HG03196 (cell line): ENCODE measurements around the gene FAM181A.

Experiments used
- ATAC-seq: cut with Tn5 transposase; IDR thresholded peaks from one replicate; pipeline ENCODE4 v1.9.1; 2021; ENCODE audit not compliant: unreplicated experiment

Gene FAM181A

DNA sequence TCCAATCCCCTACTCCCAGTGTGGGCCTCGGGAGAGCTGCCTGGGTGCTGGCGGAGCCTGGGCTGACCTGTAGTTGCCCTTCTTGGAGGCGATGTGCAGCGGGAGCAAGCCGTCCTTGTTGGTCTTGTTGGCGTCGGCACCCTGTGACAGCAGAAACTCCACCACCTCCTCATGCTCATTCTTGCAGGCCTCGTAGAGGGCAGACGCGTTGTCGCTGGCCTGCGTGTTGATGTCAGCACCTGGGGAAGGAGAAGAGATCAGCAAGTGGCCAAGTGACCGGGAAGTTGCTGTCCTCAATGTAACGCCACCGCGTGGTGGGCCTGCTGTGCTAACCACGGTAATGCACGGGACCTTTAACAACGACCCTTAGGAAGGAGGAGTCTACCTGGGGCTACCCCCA is 20.1 kb downstream of the FAM181A start:
- ATAC-seq, result no peak

DNA sequence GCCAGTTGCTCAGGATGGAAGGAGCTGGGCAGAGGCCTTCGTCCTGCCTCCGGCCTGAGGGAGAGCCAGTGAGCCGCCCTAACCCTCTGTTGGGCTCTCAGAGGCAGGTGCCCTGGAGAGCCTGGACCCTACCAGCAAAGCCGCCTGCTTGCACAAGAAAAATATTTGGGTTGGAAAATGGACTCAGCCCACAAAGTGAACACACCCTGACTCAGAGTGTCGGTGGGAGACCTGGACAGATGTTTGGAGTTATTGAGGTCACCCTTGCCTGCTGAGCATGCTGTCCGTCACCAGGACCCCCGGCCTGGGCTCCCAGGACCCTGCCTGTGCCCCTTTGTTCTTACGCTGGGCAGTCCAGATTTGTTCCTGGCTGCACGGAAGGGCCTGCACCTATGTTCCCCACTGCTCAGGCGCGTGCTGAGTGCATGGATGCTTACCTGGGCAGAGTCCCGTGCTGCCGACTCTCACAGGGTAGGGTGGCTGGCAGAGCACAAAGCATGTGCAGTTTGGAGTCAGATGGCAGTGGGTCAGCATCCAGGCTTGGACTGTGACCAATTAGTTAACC is 22.4 kb downstream of the FAM181A start:
- ATAC-seq, result no peak

DNA sequence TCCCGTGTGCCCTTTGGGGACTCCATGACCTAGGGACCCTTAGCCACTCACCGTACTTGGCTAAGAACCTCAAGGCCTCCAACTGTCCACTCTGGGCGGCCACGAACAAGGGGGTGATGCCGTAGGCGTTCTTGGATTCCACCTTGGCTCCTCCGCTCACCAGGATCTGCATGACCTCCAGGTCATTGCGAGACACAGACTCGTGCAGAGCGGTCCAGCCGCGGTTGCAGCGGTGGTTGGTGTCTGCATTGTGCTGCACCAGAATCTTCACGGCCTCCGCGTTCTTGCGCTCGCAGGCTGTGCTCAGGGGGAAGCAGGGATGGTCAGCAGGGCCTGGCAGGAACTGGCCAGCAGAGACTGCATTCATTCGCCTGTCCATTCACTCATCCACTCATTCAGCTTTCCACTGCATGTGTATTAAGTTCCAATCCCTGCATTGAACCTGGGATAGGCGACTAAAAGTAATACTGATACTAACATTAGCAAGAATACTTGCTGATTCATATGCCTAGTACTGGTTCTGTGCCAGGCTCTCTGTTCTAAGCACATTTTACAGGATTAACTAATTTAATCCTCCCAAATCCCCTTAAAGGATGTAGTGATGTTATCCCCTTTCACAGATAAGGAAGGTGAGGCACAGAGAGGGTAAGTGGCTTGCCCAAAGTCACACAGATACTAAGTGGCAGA is 23.9 kb downstream of the FAM181A start:
- no peak for ATAC-seq

DNA sequence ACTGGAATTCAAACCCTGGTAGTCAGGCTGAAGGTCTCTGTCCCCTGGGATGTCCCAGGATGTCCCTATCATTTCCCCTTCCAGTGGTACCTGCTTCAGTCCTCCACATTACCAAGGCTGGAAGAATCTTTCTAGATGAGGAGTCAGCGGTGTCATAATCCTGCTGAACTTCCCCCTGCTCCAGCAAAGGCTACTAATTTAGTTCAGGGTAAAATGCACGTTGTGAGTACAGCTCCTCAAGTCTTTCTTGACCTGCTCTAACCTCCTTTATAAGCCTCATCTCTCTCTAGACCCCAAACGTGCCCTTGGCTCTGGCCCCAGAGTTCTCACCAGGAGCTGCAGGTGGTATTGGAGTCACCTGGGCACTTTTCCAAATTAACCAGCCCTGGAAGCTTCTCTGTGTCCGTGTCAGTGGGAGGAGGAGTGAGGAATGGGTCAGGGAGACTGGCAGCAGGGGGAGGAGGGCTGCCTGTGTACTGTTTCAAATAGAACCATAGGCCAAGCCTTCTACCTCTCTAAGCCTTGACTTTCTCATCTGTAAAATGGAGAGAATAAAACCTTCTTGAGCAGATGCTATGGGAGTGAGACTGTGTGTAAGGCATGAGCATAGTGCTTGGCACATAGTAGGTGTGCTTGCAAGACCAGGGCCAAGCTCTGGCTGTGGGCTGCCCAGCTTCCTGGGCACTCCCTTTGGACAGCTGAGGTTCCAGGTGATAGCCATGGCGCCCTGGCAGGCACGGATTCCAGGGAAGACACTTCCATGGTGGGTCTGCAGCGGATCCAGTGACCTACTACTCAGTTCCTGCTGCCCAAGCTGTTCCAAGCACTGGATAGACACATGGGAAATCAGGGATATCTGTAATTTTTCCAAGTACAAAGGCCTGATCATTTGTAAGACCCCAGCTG is 24.7 kb downstream of the FAM181A start:
- no peak for ATAC-seq

DNA sequence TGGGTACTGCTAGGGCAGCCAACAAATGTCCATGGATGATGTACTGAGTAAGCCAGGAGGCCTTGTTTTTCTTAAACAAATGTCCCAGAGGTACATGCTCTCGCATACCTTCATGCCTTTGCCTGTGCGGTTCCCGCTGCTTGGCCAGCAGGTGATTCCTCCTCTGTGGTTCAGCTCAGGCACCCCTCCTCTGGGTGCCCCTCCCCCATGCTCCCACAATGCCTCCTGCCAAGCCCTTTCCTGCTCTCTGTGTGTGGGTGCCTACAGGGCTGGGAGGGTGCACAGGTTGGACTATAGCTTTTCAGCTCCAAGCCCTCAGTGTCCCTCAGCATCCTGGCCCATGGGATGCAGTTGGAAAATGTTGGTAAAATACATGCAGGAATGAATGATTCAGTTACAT is 25.7 kb downstream of the FAM181A start:
- ATAC-seq, result no peak

DNA sequence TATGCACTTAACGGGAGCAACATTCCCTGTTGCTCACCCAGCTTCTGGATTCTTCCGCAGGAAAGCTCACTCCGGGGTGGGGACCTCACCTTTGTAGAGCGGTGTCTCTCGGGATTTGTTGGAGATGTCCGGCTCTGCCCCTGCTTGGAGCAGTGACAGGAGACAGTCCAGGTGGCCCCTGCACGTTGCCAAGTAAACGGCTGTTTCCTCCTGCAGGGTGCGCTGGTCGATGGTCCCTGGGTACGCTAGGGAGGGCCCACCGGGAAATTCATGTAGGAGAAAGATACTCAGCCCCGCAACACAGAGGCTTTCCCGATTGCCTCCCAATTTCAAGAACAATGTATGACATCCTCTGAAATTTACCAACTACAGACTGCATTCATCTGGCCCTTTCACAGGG is 26.1 kb downstream of the FAM181A start:
- ATAC-seq, result no peak

DNA sequence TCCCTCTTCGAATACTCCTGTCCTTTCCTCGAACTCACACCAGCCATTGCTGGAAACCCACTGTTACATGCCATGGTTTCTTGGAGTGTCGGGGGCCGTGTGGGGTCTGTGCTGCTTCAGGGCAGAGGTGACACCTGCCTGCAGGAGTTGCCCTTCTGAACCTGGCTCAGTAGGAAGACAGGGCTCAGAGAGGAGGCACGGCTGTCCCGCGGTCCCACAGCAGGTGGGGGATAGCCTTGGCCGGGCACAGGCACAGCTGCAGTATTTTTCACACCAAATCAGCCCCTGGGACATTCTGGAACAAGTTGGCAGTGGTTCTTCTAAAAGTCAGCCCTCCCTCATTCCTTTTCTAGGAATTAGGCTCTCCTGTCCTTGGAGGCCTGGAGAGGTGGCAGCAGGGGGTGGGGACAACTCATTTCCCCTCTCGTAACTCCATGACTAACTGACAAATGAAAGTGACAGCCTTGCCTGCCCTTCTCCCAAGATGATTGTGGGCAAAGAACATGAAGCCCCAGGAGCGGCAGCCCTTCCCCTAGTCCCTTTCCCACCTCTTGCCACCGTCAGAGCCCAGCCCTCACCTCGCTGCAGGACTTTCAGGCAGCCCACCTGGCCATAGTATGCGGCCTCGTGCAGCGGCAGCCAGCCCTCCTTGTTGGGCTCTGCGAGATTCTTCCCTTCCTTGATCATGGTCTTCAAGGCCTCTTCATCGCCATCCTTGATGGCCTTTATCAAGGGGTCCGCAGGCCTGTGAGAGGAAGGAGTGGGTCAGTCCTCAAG is 26.8 kb downstream of the FAM181A start:
- ATAC-seq, result no peak

DNA sequence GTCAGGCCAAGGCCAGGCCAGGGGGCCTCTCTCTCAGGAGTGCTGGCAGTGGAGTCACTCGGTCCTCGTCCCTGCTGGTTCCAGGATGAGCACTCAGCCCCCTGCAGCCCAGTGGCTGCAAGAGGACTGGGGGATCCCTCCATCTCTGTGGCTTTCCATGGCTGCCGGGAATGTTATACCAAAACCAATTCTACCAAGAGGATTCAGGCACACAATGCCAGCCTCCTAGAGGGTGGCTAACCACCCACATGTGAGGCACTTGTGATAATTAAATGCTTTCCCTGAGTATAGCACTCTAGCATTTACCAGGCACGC is 27.3 kb downstream of the FAM181A start:
- ATAC-seq, result no peak

DNA sequence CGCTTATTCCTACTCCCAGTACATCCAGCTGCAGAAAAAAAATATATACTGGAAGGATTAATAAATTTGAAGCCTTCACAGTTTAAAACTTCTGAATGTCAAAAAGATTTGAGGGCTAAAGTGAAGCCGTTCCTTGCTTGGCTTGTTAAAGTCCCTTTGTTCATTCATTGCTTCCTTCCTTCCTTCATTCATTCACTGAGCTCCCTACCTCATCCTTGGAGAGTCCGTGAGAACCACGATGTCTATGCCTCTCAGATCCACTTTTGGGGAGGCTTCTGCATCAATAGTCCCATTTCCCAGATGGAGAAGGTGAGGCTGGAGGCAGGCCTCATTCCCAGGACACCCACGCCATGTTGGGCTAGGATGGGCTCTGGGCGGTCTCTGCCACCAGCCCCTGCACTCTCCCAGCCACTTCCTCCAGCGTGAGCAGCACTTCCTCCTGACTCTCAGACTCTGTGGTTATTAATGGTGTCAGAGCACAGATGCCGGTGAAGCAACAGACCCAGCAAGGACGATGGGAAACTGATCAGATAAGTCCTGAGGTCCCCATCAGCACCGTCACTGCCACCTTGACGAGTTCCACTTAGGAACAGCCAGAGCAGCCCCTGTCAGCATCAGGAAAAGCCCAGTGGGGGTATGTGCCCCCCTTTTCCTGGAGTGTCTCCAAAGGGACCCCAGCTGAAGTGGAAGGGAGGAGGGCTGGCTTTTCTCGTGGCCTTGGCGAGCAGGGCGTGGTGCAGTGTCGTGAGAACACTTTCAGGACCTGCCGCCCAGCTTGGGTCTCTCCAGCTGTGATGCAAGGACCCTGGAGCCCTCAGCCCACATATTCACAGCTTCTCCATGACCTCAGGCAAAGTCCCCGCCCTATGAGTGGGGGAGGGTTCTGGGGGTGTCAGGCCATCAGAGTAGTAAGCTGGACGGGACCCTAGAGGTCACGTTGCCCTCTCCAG is 28.0 kb downstream of the FAM181A start:
- ATAC-seq, result no peak

DNA sequence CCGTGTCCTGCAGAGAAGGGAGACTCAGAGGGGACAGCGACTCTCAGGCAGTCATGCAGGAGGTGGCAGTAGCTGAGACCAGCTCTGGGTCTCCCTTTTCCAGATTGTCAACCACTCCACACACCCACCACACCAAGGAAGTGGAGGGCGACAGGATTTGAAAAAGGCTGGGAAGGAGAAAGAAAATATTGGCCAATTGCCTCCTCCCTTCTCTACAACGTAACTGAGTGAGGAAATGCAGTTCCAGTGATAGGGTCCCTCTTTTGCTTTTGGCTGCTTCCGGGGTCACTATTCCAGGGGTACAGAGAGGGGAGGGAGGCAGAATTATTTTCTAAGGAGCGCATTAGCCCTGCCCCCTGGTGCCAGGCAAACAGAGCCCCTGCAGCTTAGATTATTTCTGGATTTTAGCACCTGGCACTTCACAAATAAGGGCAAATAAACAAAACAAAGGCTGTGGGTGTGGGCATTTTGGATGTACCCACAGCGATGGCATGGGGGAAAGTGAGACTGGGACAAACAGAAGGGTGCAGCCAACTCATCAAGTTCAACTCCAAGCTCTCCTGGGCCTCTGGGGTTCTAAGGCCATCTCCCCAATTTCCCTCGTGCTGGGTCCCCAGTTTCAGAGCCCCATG is 28.8 kb downstream of the FAM181A start:
- no peak for ATAC-seq

DNA sequence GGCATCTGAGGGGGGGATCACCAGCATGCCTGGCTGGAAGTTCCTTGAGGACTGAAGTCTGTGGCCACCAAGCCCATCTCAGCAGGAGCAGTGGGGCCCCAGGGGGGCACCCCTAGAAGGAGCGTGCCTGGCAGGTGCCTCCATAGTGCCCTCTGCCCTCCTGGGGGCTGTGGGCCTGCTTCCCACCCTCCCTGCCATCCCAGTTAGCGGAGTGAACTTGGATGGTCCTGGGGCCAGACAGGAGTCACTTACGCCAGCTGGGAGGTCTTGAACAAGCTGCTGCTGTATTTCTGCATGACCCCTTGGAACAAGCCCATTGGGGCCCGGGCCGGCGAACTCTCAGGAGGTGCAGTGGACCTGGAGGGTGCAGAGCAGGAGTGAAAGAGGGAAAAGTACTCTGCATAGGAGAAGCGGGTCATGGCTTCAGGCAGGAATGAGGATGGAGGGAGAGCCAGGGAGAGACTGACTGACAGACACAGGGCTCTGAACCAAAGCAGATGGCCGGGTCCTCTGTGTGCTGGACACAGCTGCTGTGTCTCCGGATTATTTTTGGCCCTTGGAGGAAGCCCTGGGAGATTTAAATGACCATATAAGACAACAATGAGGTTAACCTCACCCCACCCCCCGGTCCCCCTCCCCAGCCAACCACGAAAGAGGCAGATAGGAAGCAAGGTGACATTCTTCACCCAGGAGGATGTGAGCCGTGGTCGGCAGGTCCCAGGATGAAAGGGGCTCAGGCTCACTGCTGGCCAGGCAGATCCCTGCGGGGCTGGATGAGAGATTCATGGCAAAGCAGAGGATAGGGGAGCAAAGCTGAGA is 29.6 kb downstream of the FAM181A start:
- ATAC-seq, result no peak

DNA sequence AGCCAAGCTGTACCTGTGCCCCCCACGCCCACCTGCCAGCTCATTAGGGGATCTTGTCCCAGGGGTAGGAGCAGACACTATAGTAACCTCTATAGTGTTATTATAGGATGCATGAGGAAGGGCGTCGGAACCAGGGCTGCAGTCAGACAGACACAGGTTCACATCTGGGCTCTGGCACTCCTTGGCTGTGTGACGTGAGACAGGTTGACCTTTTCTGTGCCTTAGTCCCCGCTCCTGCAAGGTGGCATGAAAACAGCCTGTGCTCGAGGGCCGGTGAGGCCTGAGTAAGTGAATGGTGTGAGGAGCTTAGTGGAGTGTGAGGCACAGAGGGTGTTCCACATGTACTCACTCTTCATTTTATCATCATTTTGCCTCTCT is 30.2 kb downstream of the FAM181A start:
- ATAC-seq, result no peak

DNA sequence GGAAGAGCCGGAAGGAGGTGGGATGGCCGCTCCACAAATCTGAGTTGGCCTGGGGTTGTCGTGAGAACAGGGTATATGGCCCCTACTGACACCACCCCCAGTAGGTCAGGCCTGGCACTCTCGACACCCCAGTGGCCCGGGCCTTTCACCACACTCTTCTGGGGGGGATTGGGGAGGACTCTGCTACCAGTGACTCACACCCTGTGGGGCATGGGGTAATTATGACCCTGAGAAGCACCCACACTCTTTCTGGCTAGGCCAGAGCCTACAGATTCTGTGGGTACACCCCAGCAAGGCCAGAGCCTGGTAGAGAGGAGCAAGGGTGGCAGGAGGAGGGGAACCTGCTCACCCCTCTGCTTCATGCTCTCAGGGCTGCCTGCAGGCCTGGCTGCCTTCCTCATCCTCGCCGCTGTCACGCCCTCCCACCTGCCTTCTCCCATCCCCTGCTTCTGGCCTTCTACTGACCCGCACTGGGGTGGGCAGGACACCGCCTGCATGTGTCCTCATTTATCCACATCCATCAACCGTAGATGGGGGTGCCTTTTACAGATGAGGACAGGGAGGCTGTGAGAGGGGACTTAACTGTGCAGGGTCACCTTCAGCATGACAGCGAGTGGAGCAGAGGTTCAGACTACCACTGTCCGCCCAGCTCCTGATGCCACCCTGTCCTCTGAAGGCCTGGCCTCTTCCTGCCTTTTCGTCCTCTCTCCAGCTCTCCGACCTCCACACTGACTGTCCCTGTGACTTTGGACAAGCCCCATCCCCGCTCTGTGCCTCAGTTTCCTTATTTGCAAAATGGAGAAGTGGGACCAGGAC is 30.8 kb downstream of the FAM181A start:
- ATAC-seq, result no peak

DNA sequence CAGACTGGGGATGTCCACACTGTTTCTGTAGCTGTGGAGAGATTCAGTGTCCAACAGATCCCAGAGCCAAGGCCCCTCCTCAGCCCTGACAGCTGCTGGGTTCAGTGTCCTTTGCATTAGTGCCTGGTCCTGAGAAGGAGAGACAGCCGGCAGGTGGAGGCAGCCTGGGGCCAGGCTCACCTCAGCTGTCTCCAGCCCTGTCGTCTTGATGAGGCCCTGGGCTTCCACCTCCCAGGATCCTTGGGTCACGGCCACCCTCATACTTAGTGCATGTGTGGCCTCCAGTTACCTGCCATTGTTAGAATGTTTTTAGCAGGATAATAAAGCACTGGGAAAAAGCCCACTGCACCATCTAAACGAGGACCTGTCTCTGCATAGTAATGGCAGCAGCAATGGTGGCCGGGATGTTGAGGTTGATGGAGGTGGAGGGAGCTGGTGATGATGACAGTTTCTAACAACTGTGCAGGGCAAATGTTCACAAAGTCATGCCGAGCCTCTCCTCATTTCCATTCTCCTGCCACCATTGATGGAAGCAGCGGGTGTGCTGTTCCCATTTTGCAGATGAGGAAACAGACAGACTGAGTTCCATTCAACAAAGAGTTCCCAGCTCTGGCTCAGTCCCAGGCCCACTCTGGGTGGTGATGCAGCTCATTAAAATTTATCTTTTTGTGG is 31.6 kb downstream of the FAM181A start:
- no peak for ATAC-seq

DNA sequence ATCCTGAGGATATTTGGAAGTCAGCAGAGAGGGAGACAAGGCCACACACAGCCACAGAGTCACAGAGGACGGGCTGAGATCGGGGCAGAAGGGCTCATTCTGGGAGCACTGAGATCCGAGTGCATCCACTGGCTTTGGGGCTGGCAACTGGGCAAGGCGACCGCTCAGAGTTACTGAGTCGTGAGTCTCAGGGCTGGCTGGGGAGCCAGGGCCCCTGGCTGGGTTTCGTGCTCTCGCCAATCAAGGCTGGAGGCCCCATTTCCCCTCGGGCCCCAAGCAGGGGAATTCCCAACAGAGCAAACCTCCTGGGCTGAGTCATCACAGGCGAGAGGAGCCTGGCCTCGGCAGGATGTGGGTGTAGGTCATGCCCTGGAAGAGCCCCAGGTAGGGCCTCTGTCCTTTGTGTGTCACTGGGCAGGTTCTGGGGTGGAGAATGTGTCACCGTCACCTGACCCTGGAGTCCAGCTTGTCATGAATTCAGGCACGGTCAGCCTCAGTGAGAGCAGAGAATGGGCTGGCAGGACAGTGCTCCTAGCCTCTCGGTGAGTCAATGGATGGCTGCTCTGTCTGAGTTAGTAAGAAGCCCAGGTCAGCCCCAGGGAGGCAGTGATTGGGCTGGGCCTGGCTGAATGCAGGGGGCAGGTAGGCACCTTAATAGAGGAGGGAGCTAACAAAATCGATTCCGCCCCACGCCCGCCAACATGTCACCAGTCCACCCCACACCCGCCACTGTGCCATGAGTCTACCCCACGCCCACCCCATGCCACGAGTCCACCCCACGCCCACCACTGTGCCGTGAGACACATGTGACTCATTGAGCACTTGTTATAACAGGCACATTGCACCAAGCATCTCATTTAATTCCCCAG is 32.3 kb downstream of the FAM181A start:
- peak; percentile 72 for ATAC-seq

DNA sequence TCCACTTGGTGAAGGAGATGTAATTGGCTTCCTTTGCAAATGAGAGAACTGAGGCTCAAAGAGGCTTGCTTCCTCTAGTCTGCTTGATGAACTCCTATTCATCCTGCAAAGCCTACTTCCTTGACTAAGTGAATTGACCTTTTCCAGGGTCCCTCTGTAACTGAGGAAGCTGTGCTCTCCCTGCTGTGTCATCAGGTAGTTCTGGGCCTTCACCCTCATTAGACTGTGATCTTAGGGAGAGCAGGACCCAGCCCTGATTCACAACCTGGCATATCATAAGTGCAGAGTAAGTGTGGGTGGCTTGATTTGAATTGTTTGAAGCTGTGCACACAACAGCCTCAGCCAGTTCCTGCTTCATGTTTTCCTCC is 32.9 kb downstream of the FAM181A start:
- ATAC-seq, result no peak
